ENCODE data around the gene RNF141. TPM values are rescaled to one million over a fixed set of nuclear protein-coding genes. Genes with fewer than 3 reads are reported as not detected.

Gene RNF141
- total RNA-seq, 2 experiments from 2014 or later, result 19.4 to 20.8 TPM

- Mint-ChIP-seq H3K27ac (no peak overlapping the region), H3K36me3 (ENCODE audit: low read depth) (no peaks in the 10 kb centered on the region), H3K27me3 (peaks cover 1% of the 10 kb centered on the region), H3K4me1 (ENCODE audit: low read depth) (no peaks in the 10 kb centered on the region), H3K9me3 (no peaks in the 10 kb centered on the region), H3K4me3 (no peak overlapping the region)
- DNase-seq (no peak), ATAC-seq (no peak)
- ChIA-PET CTCF (no interaction called here), POLR2A (interaction anchor here (0.7 kb wide), 1 partner anchor 350 kb away, joined by 3 read pairs; no protein-coding TSS in a partner anchor)
- intact Hi-C loops (cut with micrococcal nuclease), result no loop called here
- TF ChIP-seq CTCF (IDR thresholded peaks at IDR 0.05), result no peak
These were observed 26.5 kb upstream of the RNF141 start for GRCh38 chr11:10567446-10567845.

GRCh38 chr11:10566257-10566957, 25.4 kb upstream of the RNF141 start:
- Mint-ChIP-seq H3K4me3 (no peak overlapping the region), H3K27ac (no peak overlapping the region), H3K27me3 (peaks cover 1% of the 10 kb centered on the region), H3K9me3 (no peaks in the 10 kb centered on the region), H3K4me1 (ENCODE audit: low read depth) (no peaks in the 10 kb centered on the region), H3K36me3 (ENCODE audit: low read depth) (no peaks in the 10 kb centered on the region)
- intact Hi-C loops (cut with micrococcal nuclease), result no loop called here
- TF ChIP-seq CTCF (IDR thresholded peaks at IDR 0.05), result no peak
- CTCF ChIA-PET, result interaction anchor here (1.3 to 2.5 kb wide), 2 partner anchors 26 to 88 kb away, joined by 3 to 8 read pairs; partner anchors contain the start of gene RNF141
- no peak for ATAC-seq
- no peak for DNase-seq
- POLR2A ChIA-PET, result no interaction called here

GRCh38 chr11:10565493-10565892, 24.5 kb upstream of the RNF141 start:
- no peak overlapping the region for H3K4me3 Mint-ChIP-seq
- H3K4me1 Mint-ChIP-seq (ENCODE audit: low read depth), result no peaks in the 10 kb centered on the region
- no peak for ATAC-seq
- H3K27ac Mint-ChIP-seq, result no peak overlapping the region
- intact Hi-C loops (cut with micrococcal nuclease), result no loop called here
- no peaks in the 10 kb centered on the region for H3K36me3 Mint-ChIP-seq (ENCODE audit: low read depth)
- H3K9me3 Mint-ChIP-seq, result no peaks in the 10 kb centered on the region
- H3K27me3 Mint-ChIP-seq, result peaks cover 1% of the 10 kb centered on the region
- DNase-seq, result no peak
- CTCF ChIA-PET, result interaction anchor here (1.2 to 2.5 kb wide), 4 partner anchors 25 to 159 kb away, joined by 3 to 8 read pairs (median 4); partner anchors contain the start of gene RNF141
- TF ChIP-seq CTCF (IDR thresholded peaks at IDR 0.05), result no peak
- POLR2A ChIA-PET, result no interaction called here

- TF ChIP-seq CTCF (IDR thresholded peaks at IDR 0.05), result no peak
- no peaks in the 10 kb centered on the region for H3K9me3 Mint-ChIP-seq
- H3K4me1 Mint-ChIP-seq (ENCODE audit: low read depth), result no peaks in the 10 kb centered on the region
- ChIA-PET POLR2A (no interaction called here), CTCF (interaction anchor here (1.2 to 2.5 kb wide), 4 partner anchors 23 to 159 kb away, joined by 3 to 9 read pairs (median 6); partner anchors contain the start of gene RNF141)
- H3K4me3 Mint-ChIP-seq, result no peak overlapping the region
- intact Hi-C loops (cut with micrococcal nuclease), result no loop called here
- H3K36me3 Mint-ChIP-seq (ENCODE audit: low read depth), result no peaks in the 10 kb centered on the region
- no peak for ATAC-seq
- H3K27ac Mint-ChIP-seq, result no peak overlapping the region
- H3K27me3 Mint-ChIP-seq, result peaks cover 1% of the 10 kb centered on the region
- DNase-seq, result no peak
These were observed 23.8 kb upstream of the RNF141 start for GRCh38 chr11:10564696-10565318.

GRCh38 chr11:10564030-10564429, 23.0 kb upstream of the RNF141 start:
- DNase-seq (no peak), ATAC-seq (no peak)
- no peaks in the 10 kb centered on the region for H3K4me1 Mint-ChIP-seq (ENCODE audit: low read depth)
- H3K9me3 Mint-ChIP-seq, result no peaks in the 10 kb centered on the region
- no peak for TF ChIP-seq CTCF (IDR thresholded peaks at IDR 0.05)
- intact Hi-C loops (cut with micrococcal nuclease), result no loop called here
- CTCF ChIA-PET, result interaction anchor here (1.4 kb wide), 1 partner anchor 22 kb away, joined by 9 read pairs; the partner anchor contains the start of gene RNF141
- no peak overlapping the region for H3K4me3 Mint-ChIP-seq
- H3K27me3 Mint-ChIP-seq, result peaks cover 1% of the 10 kb centered on the region
- POLR2A ChIA-PET, result no interaction called here
- H3K36me3 Mint-ChIP-seq (ENCODE audit: low read depth), result no peaks in the 10 kb centered on the region
- no peak overlapping the region for H3K27ac Mint-ChIP-seq
